ENCODE data around the gene MTHFD1L.

GRCh38 chr6:151018911-151019782 lies 153.6 kb downstream of the MTHFD1L start:
- TF ChIP-seq CTCF (IDR thresholded peaks at IDR 0.05; ENCODE audit: extremely low read depth in 1 of 2, insufficient read depth in 1 of 2, low read depth in 1 of 2, low read length in 2 of 2) (no peak), POLR2AphosphoS5 (IDR thresholded peaks at IDR 0.05; ENCODE audit: insufficient read depth, low read depth, low read length) (no peak), MYC (IDR thresholded peaks at IDR 0.05; ENCODE audit: low read depth, low read length) (no peak), POLR2A (IDR thresholded peaks at IDR 0.05; ENCODE audit: low read depth, low read length) (no peak), JUN (IDR thresholded peaks at IDR 0.05; ENCODE audit: borderline replicate concordance, insufficient read depth, insufficient read length, low read depth) (no peak), EZH2 (IDR thresholded peaks at IDR 0.05; ENCODE audit: borderline replicate concordance, low read depth, low read length, severe bottlenecking) (no peak), GATA2 (IDR thresholded peaks at IDR 0.05; ENCODE audit: insufficient read depth, insufficient read length, low read depth, low read length) (no peak), FOS (IDR thresholded peaks at IDR 0.05; ENCODE audit: borderline replicate concordance, insufficient read depth, low read length) (no peak)
